Keratinocyte (primary cell): ENCODE data around the gene FSIP1. TPM values are rescaled to one million over a fixed set of nuclear protein-coding genes. Genes with fewer than 3 reads are reported as not detected.
A peak's percentile ranks its signal among the peaks of the same experiment; 100 is the strongest.

Experiments used
- DNase-seq: peaks from one replicate; pipeline ENCODE4 v3.0.0-alpha.2; 2011; ENCODE audit warnings: low read depth, missing footprints, low spot score
- FAIRE-seq: peaks from 2 replicates; lab custom pipeline; 2011; peaks lifted over from hg19 to GRCh38; lab: Jason Lieb, UNC
- H2AFZ ChIP-seq: 2 replicates; pipeline ENCODE4 v1.6.0; 2012; ENCODE audit warnings: low read length, control low read depth, inconsistent platforms; ENCODE audit not compliant: control insufficient read depth
- H3K27ac ChIP-seq: 2 replicates; pipeline ENCODE4 v1.5.1; 2011; ENCODE audit warnings: low read length; ENCODE audit not compliant: control insufficient read depth, insufficient read depth
- H3K27me3 ChIP-seq: 3 replicates; pipeline ENCODE4 v1.6.0; 2011; ENCODE audit warnings: low read length; ENCODE audit not compliant: control insufficient read depth, insufficient read depth; ENCODE audit errors: extremely low read depth
- H3K36me3 ChIP-seq, 2 experiments: 2 replicates in 1 of 2; 3 replicates in 1 of 2; pipeline ENCODE4 v1.5.1; 2011; ENCODE audit warnings: low read length in 2 of 2, mild to moderate bottlenecking in 1 of 2; ENCODE audit not compliant: control insufficient read depth in 2 of 2, insufficient read depth in 2 of 2; ENCODE audit errors: extremely low read depth in 1 of 2
- H3K4me1 ChIP-seq: 3 replicates; pipeline ENCODE4 v1.5.1; 2011; ENCODE audit warnings: low read length; ENCODE audit not compliant: control insufficient read depth, insufficient read depth; ENCODE audit errors: extremely low read depth
- H3K4me2 ChIP-seq: 3 replicates; pipeline ENCODE4 v1.6.0; 2011; ENCODE audit warnings: low read depth, low read length; ENCODE audit not compliant: control insufficient read depth, insufficient read depth; ENCODE audit errors: extremely low read depth
- H3K4me3 ChIP-seq, 3 experiments: fragments of 200-600 bp in 1 of 3; sonication (generic) in 1 of 3; 2 replicates in 2 of 3; 3 replicates in 1 of 3; pipeline ENCODE4 v1.5.1; 2011 to 2016; ENCODE audit warnings: low read length in 3 of 3, mild to moderate bottlenecking in 3 of 3, control low read depth in 2 of 3, inconsistent platforms in 1 of 3, low read depth in 1 of 3, mixed read lengths in 1 of 3, mixed run types in 1 of 3, moderate library complexity in 1 of 3; ENCODE audit not compliant: control insufficient read depth in 2 of 3, insufficient read depth in 2 of 3; ENCODE audit errors: extremely low read depth in 1 of 3
- H3K79me2 ChIP-seq: 2 replicates; pipeline ENCODE4 v1.6.0; 2012; ENCODE audit warnings: low read length; ENCODE audit not compliant: control insufficient read depth, insufficient read depth
- H3K9ac ChIP-seq: 3 replicates; pipeline ENCODE4 v1.6.0; 2011; ENCODE audit warnings: low read length; ENCODE audit not compliant: control insufficient read depth, insufficient read depth; ENCODE audit errors: extremely low read depth
- H3K9me1 ChIP-seq: 3 replicates; pipeline ENCODE4 v1.6.0; 2011; ENCODE audit warnings: low read length; ENCODE audit not compliant: control insufficient read depth, insufficient read depth; ENCODE audit errors: extremely low read depth
- H3K9me3 ChIP-seq: 2 replicates; pipeline ENCODE4 v1.5.1; 2012; ENCODE audit warnings: low read depth, low read length; ENCODE audit not compliant: control insufficient read depth
- H4K20me1 ChIP-seq: 3 replicates; pipeline ENCODE4 v1.6.0; 2011; ENCODE audit warnings: low read length; ENCODE audit not compliant: control insufficient read depth, insufficient read depth; ENCODE audit errors: extremely low read depth
- CTCF ChIP-seq, 3 experiments: IDR thresholded peaks in 1 of 3; conservative IDR thresholded peaks in 1 of 3; optimal IDR thresholded peaks in 1 of 3; 2 replicates in 2 of 3; 3 replicates in 1 of 3; pipeline versions ENCODE3 to v1.5.1; 2011; ENCODE audit warnings: low read length in 3 of 3, mild to moderate bottlenecking in 3 of 3, moderate library complexity in 2 of 3, control low read depth in 1 of 3, inconsistent platforms in 1 of 3; ENCODE audit not compliant: insufficient read depth in 2 of 3; ENCODE audit errors: extremely low read depth in 1 of 3
- EZH2 ChIP-seq: IDR thresholded peaks from one replicate; pipeline ENCODE4 v1.6.1; 2012; ENCODE audit warnings: inconsistent platforms, mild to moderate bottlenecking, low read length, moderate library complexity
- dilution Hi-C: fragments of 300-500 bp; cut with MboI; formaldehyde crosslinking; loops from one replicate; pipeline ENCODE4 v1.7.0; 2020; ENCODE audit warnings: low sequenced_read_pairs; ENCODE audit not compliant: extremely low pct_ligation_motif_present
- polyA plus RNA-seq, 5 experiments: library from polyadenylated mRNA; depleted of rRNA in 3 of 5; stranded (reverse) in 3 of 5; stranded (forward) in 1 of 5; unstranded in 1 of 5; fragments of >200 nt; gene quantifications; 1 replicate in 1 of 5; 2 replicates in 3 of 5; 3 replicates in 1 of 5; pipeline versions ENCODE4 v1.2.1 to v1.2.3, GENCODE V29; 2011 to 2012; ENCODE audit warnings: missing spikeins in 2 of 5, low read depth in 1 of 5, low replicate concordance in 1 of 5

FSIP1 gene
- polyA plus RNA-seq, 1 donor (not counting 4 experiments of a cell fraction or from before 2014, with no cell fraction given) = 1.5 TPM

DNA sequence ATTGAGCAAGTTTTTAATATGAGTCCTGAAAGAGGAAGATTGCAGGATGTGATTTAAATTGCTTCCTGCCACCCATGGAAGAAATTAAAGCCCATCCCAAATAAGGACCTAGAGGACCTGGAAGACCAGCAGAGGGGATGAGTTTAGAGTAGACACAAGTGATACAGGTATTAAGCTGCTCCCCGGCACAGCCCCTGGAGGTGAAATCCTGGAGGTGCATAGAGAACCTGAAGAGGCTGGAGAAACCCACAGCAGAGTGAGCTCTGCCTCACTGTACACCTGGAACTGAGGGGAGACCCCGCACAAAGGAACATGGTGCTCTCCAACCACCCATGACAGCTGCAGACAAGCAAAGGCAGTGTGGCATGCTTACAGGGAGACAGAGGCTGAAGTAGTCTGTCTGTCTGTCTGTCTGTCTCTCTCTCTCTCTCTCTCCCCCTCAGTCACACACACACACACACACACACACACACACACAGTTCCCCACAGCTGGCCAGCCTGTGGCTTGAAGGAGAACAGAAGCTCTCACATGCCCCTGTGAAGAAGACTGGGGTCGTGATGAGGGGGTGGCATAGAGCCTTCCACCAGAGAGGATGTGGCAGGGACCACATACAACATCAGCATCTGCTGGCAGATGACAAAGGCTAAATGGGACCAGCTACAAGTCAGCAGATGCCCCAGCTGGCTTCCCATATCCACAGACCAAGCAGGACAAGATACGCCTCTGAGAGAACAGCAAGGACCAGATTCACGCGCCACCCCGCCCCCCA is 38.1 kb downstream of the FSIP1 start:
- Histone ChIP-seq H3K4me2 (no peak overlapping the region), H3K27ac (no peak overlapping the region), H3K79me2 (no peaks in the 10 kb centered on the region), H3K4me3 (no peak overlapping the region), H2AFZ (no peak overlapping the region), H3K36me3 (no peaks in the 10 kb centered on the region), H3K9ac (no peak overlapping the region), H3K9me1 (no peaks in the 10 kb centered on the region), H3K27me3 (no peaks in the 10 kb centered on the region), H3K4me1 (peaks cover 7% of the 10 kb centered on the region), H3K9me3 (no peaks in the 10 kb centered on the region), H4K20me1 (no peaks in the 10 kb centered on the region)
- dilution Hi-C loops = no loop called here
- FAIRE-seq (no peak), DNase-seq (no peak)
- peak in 1 of 3 experiments; percentile 19 for TF ChIP-seq CTCF (optimal IDR thresholded peaks at IDR 0.05 in 1 of 3, IDR thresholded peaks at IDR 0.05 in 1 of 3, conservative IDR thresholded peaks at IDR 0.05 in 1 of 3; ENCODE audit: extremely low read depth in 1 of 3, insufficient read depth in 2 of 3, low read length in 3 of 3)
- TF ChIP-seq EZH2 = no peak

DNA sequence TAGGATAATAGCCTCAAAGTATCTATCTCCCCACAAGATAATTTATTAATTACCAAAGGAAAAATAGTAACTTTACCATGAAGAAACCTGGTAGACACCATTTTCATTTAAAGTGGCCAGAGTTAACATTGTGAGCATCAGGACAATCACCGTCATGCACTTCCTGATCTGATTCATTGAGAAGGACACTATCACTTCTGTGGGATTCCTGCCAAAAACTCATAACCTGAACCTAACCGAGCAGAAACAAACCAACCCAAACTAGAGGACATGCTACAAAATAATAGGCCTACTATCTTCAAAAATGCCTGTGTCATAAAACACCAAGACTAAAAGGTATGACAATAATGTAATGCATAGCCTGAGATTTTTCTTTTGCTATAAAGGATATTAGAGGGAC is 39.0 kb downstream of the FSIP1 start:
- Histone ChIP-seq H3K27me3 (no peaks in the 10 kb centered on the region), H3K9me1 (no peaks in the 10 kb centered on the region), H3K36me3 (no peaks in the 10 kb centered on the region), H3K4me1 (peaks cover 7% of the 10 kb centered on the region), H4K20me1 (no peaks in the 10 kb centered on the region), H2AFZ (no peak overlapping the region), H3K27ac (no peak overlapping the region), H3K9me3 (no peaks in the 10 kb centered on the region), H3K4me3 (no peak overlapping the region), H3K9ac (no peak overlapping the region), H3K4me2 (no peak overlapping the region), H3K79me2 (no peaks in the 10 kb centered on the region)
- DNase-seq (no peak), FAIRE-seq (no peak)
- TF ChIP-seq EZH2 (no peak), CTCF (optimal IDR thresholded peaks at IDR 0.05 in 1 of 3, IDR thresholded peaks at IDR 0.05 in 1 of 3, conservative IDR thresholded peaks at IDR 0.05 in 1 of 3; ENCODE audit: extremely low read depth in 1 of 3, insufficient read depth in 2 of 3, low read length in 3 of 3) (no peak)
- dilution Hi-C loops = no loop called here
